Adrenal gland (tissue), 5 donors: ENCODE measurements around the gene PHKB.

Experiments
- POLR2A ChIP-seq, 2 donors: fragments of 450-650 bp; IDR thresholded peaks; one replicate each; pipeline ENCODE4 v1.6.1; 2017; ENCODE audit warnings: antibody characterized with exemption in 2 of 2, mild to moderate bottlenecking in 2 of 2, moderate library complexity in 1 of 2
- TF ChIP-seq, protein P1 (sequence below), 6 experiments: fragments of 450-650 bp in 4 of 6; fragments of 200-600 bp in 2 of 6; sonication (generic) in 1 of 6; IDR thresholded peaks; 1 replicate in 5 of 6; 2 replicates in 1 of 6; pipeline versions ENCODE4 v1.5.1 to v1.8.0; 2016 to 2021; ENCODE audit warnings: antibody characterized with exemption in 6 of 6, mild to moderate bottlenecking in 2 of 6, moderate library complexity in 1 of 6
- donor health status: DM: no; HTN: no; CAD: no.

DNA sequence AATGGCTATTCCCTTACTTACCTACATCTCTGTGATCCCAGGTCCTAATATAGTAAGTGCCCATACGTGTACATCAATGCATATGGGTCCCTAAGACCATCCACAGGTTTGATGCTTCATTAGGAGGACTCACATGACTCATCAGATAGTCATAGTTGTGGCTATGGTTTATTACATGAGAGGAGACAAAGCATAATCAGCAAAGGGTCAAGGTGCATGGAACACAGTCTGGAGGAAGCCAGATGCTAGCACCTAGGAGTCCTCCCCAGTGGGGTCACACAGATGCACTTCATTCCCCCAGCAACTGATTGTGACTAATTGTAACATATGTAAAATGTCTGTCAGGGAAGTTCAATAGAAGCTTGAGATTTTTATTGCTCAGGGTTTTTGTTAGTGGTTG, 42.8 kb downstream of the PHKB start:
- no peak for TF ChIP-seq POLR2A (IDR thresholded peaks at IDR 0.05)
- TF ChIP-seq, protein P1, sequence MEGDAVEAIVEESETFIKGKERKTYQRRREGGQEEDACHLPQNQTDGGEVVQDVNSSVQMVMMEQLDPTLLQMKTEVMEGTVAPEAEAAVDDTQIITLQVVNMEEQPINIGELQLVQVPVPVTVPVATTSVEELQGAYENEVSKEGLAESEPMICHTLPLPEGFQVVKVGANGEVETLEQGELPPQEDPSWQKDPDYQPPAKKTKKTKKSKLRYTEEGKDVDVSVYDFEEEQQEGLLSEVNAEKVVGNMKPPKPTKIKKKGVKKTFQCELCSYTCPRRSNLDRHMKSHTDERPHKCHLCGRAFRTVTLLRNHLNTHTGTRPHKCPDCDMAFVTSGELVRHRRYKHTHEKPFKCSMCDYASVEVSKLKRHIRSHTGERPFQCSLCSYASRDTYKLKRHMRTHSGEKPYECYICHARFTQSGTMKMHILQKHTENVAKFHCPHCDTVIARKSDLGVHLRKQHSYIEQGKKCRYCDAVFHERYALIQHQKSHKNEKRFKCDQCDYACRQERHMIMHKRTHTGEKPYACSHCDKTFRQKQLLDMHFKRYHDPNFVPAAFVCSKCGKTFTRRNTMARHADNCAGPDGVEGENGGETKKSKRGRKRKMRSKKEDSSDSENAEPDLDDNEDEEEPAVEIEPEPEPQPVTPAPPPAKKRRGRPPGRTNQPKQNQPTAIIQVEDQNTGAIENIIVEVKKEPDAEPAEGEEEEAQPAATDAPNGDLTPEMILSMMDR (IDR thresholded peaks at IDR 0.05): no peak
